Psoas muscle (tissue), 8 donors: ENCODE data around the gene PLEKHJ1. TPM values are rescaled to one million over a fixed set of nuclear protein-coding genes. Genes with fewer than 3 reads are reported as not detected.
A peak's percentile ranks its signal among the peaks of the same experiment; 100 is the strongest.

ENCODE experiments used
- ATAC-seq, 4 donors: fragments of 200-7000 bp; cut with Tn5 transposase; one replicate each; pipeline ENCODE4 v1.9.1; 2020; ENCODE audit warnings: moderate library complexity in 3 of 4, mild to moderate bottlenecking in 2 of 4
- DNase-seq, 2 donors: peaks; one replicate each; pipeline ENCODE4 v3.0.0-alpha.2; 2020
- H3K27ac ChIP-seq: fragments of 200-600 bp; one replicate; pipeline ENCODE4 v1.8.0; 2022
- H3K27me3 ChIP-seq, 3 donors: fragments of 200-600 bp in 1 of 3; one replicate each; pipeline versions ENCODE4 v1.6.1 to v1.8.0; 2013 to 2022; ENCODE audit warnings: low read length in 2 of 3, mild to moderate bottlenecking in 2 of 3, moderate library complexity in 1 of 3; ENCODE audit not compliant: insufficient read depth in 3 of 3
- H3K36me3 ChIP-seq, 2 donors: fragments of 200-600 bp in 1 of 2; one replicate each; pipeline versions ENCODE4 v1.6.1 to v1.8.0; 2013 to 2022; ENCODE audit warnings: low read depth in 1 of 2, mild to moderate bottlenecking in 1 of 2, moderate library complexity in 1 of 2; ENCODE audit not compliant: insufficient read depth in 1 of 2
- H3K4me1 ChIP-seq: fragments of 200-600 bp; one replicate; pipeline ENCODE4 v1.8.0; 2022
- H3K4me3 ChIP-seq: fragments of 200-600 bp; one replicate; pipeline ENCODE4 v1.8.0; 2022; ENCODE audit warnings: mild to moderate bottlenecking
- H3K9me3 ChIP-seq: fragments of 200-600 bp; one replicate; pipeline ENCODE4 v1.8.0; 2022
- WGBS, 3 donors: extraction: QIAGEN DNeasy Blood & Tissue Kit; methylation state at CpG; one replicate each; pipeline versions ENCODE4 v1.1.6 to v1.1.7; 2013; 5-methylcytosine and 5-hydroxymethylcytosine counted together
- intact Hi-C, 2 donors: fragments of 100-400 bp; cut with DNase I; formaldehyde crosslinking; loops; one replicate each; pipeline versions ENCODE4 v1.11.0 to v1.14.2; 2022
- polyA plus RNA-seq, 3 donors: library from polyadenylated mRNA; stranded (reverse); fragments of 200-250 nt; gene quantifications; one replicate each; pipeline ENCODE4 v1.2.3, GENCODE V29; 2013
- total RNA-seq, 4 donors: library from RNA; stranded (reverse); fragmentation: NEBNext Ultra II Directional in 2 of 4; extraction: Animal tissue kit (Norgen Biotek cat#: 25700) in 2 of 4; gene quantifications; one replicate each; pipeline versions ENCODE4 v1.2.1 to v1.2.4, GENCODE V29; 2021 to 2023
- TF ChIP-seq, protein P1 (sequence below): fragments of 200-600 bp; IDR thresholded peaks from one replicate; pipeline ENCODE4 v1.8.0; 2022; ENCODE audit warnings: antibody characterized with exemption
- donor health status: healthy with polysubstance abuse.
- donor health status: DM: no; HTN: no; CAD: no; lungs with moderate emphysema.
- donor health status: Bipolar disorder and iron deficiency.
- donor health status: healthy.
- donor health status: DM: yes; HTN: yes; CAD: no.
- donor health status: DM: no; HTN: no; CAD: no.
- donor health status: DM: no; HTN: no; CAD: no.
- donor health status: DM: yes; HTN: yes; CAD: no.

PLEKHJ1 gene
- total and polyA plus RNA-seq, 7 donors: 54.9 to 146 (median 65.5) TPM

DNA sequence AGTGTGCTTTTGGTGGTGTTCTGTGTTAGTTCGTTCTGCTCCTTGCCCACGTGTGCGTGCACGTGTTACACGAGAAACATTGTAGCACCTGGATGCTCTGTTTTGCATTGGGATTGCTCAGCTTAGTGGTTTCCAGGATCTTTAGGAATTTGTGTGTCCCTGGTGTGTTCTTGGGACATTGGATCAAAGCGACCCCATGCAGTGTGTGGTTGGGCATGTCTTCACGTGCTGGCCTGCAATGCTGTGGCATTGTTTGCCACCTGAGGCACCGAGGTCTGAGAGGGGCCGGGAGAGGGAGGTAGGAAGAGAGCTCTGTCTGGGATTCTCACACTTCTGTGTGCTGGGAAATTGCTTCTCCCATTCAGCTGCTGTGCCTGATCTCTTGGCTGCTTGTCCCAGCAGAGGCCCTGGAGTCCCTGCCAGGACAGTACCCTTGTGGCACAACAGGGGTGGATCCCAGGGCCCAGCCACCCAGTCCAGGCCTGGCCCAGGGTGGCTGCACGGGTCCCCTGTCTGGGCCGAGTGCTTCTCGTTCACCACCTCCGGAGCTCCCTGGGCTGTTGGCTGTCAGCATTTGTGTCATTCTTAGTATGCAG is 11.3 kb downstream of the PLEKHJ1 start:
- TF ChIP-seq, protein P1, sequence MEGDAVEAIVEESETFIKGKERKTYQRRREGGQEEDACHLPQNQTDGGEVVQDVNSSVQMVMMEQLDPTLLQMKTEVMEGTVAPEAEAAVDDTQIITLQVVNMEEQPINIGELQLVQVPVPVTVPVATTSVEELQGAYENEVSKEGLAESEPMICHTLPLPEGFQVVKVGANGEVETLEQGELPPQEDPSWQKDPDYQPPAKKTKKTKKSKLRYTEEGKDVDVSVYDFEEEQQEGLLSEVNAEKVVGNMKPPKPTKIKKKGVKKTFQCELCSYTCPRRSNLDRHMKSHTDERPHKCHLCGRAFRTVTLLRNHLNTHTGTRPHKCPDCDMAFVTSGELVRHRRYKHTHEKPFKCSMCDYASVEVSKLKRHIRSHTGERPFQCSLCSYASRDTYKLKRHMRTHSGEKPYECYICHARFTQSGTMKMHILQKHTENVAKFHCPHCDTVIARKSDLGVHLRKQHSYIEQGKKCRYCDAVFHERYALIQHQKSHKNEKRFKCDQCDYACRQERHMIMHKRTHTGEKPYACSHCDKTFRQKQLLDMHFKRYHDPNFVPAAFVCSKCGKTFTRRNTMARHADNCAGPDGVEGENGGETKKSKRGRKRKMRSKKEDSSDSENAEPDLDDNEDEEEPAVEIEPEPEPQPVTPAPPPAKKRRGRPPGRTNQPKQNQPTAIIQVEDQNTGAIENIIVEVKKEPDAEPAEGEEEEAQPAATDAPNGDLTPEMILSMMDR: no peak
- intact Hi-C loops: loop anchor here in 1 of 2 donors (5.0 kb wide), 1 partner anchor 33 kb away; no protein-coding TSS in a partner anchor
- no peaks in the 10 kb centered on the region for H3K9me3 ChIP-seq
- DNase-seq (no peak), ATAC-seq (no peak)
- H3K4me3 ChIP-seq: no peak overlapping the region
- WGBS, 3 donors: 78 to 83% (median 81%) methylated on average over 13 of the region's 13 CpGs
- peaks cover 10 to 89% of the 10 kb centered on the region in 2 donors for H3K36me3 ChIP-seq
- H3K4me1 ChIP-seq: peaks cover 5% of the 10 kb centered on the region
- H3K27ac ChIP-seq: no peak overlapping the region
- H3K27me3 ChIP-seq: no peaks in the 10 kb centered on the region

- Histone ChIP-seq H3K9me3 (no peaks in the 10 kb centered on the region), H3K27ac (no peak overlapping the region), H3K4me1 (peaks cover 5% of the 10 kb centered on the region), H3K36me3 (peaks cover 10 to 90% of the 10 kb centered on the region in 2 donors), H3K4me3 (no peak overlapping the region), H3K27me3 (no peaks in the 10 kb centered on the region)
- TF ChIP-seq, protein P1: no peak
- ATAC-seq (no peak), DNase-seq (no peak)
- intact Hi-C loops: no loop called here
- 89 to 94% (median 90%) methylated on average over 14 of the region's 14 CpGs for WGBS, 3 donors
These were observed 12.2 kb downstream of the PLEKHJ1 start for GRCh38 chr19:2223959-2224358.

- DNase-seq (no peak), ATAC-seq (no peak)
- intact Hi-C loops: no loop called here
- 86 to 90% (median 87%) methylated on average over 12 to 18 of the region's 18 CpGs for WGBS, 3 donors
- Histone ChIP-seq H3K27ac (no peak overlapping the region), H3K4me1 (no peaks in the 10 kb centered on the region), H3K36me3 (peaks cover 10 to 89% of the 10 kb centered on the region in 2 donors), H3K27me3 (no peaks in the 10 kb centered on the region), H3K9me3 (no peaks in the 10 kb centered on the region), H3K4me3 (no peak overlapping the region)
- TF ChIP-seq, protein P1: no peak
These were observed 12.7 kb downstream of the PLEKHJ1 start for GRCh38 chr19:2223391-2223790.

GRCh38 chr19:2221918-2222317 is 14.2 kb downstream of the PLEKHJ1 start:
- intact Hi-C loops: no loop called here
- no peaks in the 10 kb centered on the region for H3K4me1 ChIP-seq

More at GRCh38 chr19:2221918-2222317, 14.2 kb downstream of the PLEKHJ1 start:
- Histone ChIP-seq H3K27ac (no peak overlapping the region), H3K27me3 (no peaks in the 10 kb centered on the region), H3K4me3 (no peak overlapping the region), H3K9me3 (no peaks in the 10 kb centered on the region), H3K36me3 (peaks cover 10 to 92% of the 10 kb centered on the region in 2 donors)
- TF ChIP-seq, protein P1: peak; percentile 17
- DNase-seq: no peak
- WGBS, 3 donors: 73 to 77% (median 75%) methylated on average over 17 to 20 of the region's 20 CpGs
- peak in 2 of 4 donors; percentile 6 to 12 for ATAC-seq
